HG03520 (cell line): ENCODE measurements around the gene CARD11.

ENCODE experiments used
- ATAC-seq: cut with Tn5 transposase; IDR thresholded peaks from one replicate; pipeline ENCODE4 v1.9.1; 2021; ENCODE audit warnings: mild to moderate bottlenecking, moderate library complexity; ENCODE audit not compliant: unreplicated experiment

CARD11 gene

DNA sequence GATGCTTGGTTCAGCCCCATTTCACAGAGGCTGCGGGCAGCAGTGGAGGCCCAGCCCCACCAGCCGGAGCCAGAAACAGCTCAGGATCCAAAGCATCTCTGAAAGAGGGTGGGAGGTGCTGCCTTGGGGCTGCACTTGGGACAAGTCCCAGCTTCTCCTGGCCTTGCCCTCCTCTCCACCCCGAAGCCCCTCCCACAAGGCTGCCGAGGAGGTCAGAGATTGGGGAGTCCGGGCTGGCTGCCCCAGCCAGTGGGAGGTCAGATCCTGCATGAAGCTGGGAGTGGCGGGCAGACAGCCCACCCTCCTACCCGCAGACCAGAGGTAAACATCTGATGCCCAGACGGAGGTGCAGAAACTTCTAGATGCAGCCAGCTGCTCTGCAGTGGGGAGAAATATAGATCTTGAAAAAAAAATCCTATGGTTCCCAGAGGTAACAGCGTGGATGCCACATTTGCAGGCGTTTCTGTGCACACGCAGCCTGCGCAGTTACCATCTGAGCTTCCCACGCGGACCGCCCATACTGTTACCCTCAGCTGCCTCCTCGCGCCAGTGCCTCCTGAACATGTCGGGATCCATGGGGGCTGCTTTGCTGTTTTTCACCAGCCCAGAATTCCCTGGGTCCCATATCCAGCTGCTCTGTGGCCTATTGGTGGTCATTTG lies 162.7 kb downstream of the CARD11 start:
- no peak for ATAC-seq

DNA sequence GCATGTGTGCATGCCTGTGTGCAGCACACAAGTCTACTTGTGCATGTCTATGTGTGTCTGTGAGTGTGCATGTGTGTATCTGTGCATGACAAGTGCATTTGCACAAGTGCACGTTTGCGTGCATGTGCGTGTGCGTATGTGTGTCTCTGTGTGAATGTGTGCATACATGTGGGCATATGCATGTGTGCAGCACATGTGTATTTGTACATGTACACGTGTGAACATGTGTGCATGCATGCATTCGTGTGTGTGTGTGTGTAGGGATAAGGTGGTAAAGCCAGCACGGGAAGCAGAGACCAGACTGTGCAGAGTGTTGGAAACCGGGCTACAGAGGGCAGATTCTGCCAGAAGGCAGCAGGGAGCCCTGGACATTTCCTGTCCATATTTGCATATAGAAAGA lies 163.6 kb downstream of the CARD11 start:
- no peak for ATAC-seq

DNA sequence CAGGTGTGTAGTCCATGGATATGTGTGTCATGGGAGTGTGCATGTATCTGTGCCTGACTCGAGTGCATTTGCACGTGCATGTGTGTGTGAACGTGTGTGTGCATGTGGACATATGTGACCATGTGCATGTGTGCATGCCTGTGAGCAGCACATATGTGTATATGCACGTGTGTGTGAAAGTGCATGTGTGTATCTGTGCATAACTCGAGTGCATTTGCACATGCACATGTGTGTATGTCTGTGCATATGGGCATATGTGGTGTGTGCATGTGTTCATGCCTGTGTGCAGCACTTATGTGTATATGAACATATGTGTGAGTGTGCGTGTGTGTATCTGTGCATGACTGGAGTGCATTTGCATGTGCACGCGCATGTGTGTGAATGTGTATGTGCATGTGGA lies 164.3 kb downstream of the CARD11 start:
- no peak for ATAC-seq

DNA sequence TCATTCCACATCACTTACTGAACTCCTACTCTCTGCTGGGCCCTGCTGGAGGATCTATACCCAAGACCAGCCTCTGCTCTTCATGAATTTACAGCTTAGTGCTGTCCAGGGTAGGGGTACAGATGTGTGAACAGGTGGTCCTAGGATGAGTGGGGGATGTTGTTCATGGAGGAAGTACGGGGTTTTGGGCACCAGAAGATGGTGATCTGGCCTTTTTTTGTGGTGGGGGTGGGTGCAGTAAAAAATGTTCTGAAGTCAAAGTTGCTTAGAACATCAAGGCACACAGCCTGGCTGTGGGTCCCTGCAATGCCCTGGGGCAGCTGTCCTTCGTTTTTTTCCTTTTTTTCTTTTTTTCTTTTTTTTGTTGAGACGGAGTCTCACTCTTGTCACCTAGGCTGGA lies 165.4 kb downstream of the CARD11 start:
- ATAC-seq: no peak

DNA sequence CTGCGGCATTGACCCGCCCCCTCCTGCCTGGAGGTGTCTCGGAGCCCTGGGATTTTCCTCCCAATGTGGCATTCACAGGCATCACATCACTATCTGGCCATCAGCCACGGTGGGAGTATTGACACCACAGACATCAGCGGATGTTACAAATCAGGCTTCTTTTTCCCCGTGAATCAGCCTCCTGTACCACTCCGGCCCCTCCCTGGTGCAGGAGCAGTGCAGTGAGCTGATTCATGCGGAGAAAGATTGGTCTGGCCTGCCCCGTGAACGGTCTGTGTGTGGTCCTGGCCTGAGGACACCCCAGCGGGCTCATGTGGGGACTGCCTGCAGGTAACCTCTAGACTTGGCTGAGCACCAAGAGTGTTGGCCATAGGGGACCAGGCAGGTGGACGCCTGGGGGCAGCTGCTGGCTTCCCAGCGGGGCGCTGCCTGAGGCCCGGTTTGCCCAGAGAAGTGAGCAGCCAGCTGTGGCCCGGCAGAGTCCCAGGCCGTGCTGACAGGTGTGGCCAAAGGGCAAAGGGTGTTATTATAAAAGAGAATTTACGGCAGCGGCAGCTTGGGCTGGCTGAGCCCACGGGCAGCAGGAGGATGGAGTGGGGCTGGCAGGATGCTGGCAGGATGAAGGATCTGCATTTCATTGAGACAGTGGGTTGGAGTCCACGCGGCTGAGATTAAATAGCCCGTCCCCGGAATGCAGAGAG lies 167.5 kb downstream of the CARD11 start:
- ATAC-seq: no peak

DNA sequence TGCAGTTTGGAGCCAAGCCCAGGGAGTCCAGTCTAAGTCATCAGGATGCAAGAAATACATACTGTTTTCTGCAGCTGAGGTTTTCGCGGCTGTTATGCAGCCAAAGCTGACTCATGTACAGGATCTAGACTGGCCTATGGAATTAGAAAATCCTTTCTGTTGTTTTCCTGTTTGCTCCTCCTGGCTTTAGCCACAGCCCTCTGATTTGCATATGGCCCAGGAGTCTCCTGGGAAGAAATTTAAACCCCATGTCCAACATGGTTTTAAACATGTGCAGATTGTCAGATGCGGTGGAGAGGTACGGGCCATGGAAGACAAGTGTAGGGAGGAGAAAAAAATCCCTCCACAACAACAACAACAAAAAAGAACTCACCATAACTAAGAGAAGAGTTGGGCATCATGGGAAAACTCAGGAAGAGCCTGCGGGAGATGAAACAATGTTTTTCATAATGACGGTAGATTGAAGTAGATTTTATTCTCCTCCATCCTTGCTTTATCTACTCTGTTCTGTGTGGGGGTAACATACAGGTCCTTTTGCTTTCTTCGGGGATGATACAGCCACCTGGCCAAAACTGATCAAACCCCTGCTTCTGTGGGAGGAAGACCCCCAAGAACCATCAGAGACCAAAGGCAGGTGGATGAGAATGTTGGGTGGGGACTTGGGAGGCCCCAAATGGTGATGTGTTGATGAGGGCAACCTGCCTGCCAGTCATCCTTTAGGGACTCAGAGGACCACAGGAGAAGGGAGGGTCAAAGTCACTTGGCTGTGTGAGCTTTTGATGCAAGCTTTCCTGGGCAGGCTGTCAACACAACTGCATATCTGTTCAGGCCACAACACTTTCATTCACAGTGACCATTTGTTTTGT lies 169.7 kb downstream of the CARD11 start:
- ATAC-seq: no peak

DNA sequence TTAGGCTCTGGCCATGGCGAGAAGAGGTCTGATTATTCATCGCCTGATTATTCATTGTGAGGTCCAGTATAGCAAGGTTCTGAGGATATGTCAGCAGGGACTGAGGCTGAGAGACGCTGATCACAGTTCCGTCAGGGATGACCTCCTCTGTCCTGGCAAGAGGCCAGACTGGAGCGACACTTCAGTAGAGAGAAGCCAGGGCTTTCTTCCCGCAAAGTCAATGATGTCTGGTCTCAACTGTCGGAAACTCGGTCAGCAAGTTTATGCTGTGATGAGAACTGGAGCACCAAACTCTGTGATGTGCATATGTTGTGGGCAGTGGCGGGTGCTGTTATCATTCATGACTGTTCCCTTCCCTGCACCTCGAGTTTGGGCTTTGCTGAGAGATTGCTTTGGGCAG lies 170.5 kb downstream of the CARD11 start:
- ATAC-seq: no peak

DNA sequence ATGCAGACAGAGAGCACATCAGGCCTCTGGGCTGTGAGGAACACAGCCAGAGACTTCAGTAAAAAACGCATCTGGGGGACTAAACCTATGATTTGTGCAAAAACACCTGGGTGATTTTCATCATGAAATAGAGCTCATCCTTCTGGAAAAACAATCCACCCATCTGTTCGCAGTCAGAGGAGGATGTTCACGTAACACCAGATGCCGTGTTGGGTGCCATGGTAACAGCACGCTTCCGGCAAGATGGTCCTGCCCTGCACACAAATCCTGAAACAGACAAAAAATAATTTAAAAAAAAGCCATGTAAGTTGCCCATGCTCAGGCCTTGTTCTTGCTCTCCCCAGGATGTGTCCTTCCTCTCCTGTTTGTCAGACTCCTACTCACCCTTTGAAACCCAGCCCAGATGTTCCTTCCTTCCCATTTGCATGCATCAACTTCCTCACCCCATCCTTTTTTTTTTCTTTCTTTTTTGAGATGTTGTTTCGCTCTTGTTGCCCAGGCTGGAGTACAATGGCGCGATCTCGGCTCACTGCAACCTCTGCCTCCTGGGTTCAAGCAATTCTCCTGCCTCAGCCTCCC lies 171.3 kb downstream of the CARD11 start:
- ATAC-seq: no peak

DNA sequence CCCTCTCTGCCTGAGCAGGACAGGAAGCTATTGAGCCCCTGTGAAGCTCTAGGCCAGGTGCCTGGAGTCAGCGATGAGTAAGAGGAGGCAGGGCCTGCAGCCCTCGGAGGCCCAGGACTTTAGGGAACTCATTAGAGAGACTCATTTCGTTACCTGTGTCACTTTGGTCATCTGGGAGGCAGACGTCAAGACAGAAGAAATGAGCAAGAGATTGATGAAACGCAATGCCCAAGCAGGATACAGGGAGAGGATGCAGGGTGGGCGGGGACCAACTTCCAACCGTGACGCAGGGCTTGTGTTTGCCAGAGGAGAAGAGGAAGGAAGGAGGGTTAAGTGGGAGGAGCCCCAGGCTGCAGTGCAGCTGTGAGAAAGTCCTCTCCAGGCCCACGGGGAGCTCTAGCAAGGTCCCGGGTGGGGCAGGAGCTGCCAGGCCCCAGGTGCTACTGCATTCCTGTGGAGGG lies 173.2 kb downstream of the CARD11 start:
- ATAC-seq: no peak

DNA sequence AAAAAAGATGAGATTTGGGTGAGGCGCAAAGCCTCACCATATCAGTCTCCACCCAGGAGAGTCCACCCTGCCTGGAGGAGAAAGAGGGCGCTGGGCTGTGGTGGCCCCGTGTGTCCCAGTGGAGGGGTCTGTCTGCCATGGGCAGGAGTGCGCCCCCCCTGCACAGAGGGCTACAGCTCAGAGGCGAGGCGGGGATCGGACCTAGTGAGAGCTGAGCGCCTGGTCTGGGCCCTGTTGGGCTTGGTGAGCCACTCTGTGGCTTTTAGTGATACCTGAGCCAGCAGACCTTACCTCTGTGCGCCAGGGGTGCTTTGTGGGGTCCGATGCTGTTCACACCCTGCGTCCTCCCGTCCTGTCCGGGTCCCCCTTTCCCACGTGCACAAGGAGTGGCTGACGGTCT lies 173.7 kb downstream of the CARD11 start:
- ATAC-seq: no peak

DNA sequence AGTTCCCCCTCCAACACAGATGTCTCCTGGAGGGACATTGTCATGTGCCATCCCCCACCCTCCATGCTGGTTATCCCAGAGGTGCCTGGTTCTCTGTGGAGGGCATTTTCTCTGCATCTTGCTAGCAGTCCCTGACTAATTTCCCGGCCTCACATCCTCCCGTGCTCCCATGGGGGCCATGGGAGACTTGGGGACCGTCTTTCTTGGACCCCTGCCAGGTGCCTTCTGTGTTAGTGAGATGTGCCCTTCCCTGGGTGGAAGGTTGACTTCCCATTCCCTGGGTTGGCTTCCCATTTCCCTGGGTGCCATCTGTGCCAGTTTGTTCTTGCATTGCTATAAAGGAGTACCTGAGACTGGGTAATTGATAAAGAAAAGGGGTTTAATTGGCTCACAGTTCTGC lies 177.1 kb downstream of the CARD11 start:
- ATAC-seq: no peak

DNA sequence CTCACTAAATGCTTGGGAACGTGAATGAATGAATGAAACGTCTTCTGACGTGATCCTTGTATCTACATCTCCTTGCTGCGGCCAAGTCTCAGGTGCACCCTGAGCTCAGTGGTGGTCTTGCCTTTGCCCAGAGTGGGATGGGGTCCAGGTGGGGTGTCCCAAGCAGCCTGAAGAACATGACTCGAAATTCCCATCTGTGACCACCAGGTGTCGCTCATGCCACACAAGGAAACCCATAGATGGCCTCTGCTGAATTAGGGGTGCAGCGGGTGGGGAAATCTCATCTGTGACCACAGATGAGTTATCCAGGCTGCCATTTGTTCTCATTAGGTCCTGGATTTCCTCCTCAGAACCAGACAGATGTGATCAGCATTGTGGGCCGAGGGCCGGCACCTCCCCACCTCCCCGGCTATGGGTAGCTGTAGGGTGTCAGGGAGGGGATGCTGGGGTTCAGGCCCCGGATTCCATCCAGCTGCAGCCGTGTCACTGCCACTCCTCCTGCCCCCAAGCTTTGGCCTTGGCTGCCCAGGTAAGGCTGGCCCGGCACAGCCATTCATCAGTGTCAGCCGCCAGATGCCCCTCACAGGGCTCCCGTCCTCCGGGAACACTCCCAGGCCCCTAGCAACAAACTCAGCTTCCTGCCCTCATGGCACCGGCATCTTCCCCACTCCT lies 178.5 kb downstream of the CARD11 start:
- ATAC-seq: no peak

DNA sequence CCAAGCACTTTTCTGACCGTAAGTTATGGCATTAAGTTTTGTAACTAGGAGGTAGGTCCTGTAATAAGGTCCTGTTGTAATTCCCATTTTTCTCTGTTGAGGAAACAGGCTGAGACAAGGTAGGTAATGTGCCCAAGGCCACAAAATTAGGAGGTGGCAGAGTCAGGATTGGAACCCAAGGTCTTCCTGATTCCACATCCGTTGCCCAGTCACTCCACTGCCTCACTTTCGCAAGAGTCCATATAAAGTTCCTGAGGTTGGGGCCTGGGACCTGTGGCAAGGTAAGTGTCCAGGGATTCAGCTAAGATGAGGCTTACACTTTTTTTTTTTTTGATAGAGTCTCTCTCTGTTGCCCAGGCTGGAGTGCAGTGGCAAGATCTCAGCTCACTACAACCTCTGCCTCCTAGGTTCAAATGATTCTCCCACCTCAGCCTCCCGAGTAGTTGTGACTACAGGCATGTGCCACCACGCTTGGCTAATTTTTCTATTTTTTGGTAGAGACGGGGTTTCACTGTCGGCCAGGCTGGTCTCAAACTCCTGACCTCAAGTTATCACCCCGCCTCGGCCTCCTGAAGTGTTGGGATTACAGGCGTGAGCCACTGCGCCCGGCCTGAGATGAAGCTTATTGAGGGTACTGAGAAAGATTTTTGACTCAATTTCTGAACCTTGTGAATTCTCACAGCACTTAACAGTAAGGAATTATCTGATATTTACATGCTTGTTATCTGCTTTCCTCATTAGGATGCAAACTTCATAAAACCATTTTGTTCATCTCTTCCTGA lies 179.3 kb downstream of the CARD11 start:
- no peak for ATAC-seq

DNA sequence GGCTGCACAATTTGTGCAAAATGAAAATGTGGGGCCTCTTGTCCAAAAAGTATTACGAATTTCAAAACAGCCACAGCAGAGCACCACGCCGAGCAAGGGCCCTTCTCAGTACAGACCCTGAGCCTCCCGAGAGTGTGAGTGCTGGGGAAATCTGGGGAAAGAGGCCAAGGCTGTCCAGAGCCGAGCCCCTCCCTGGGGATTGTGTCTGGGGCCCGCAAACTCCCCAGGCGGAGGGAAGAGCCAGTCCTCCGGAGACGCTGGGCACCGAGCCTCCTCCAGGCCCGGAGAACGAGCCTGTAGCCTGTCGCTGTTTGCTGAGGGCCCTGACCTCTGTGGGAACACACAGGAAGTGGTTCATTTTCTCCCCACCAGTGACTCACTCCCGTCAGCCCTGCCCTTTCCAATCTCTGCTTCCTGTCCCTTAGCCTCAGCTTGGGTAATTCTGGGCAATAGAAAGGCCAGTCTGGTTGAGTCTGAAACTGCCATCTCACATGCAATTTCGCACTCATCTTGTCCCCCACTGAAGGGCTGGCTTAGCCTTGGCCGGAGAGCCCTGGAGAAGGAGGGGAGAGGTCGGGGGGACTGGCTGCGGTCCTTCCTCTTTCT lies 180.1 kb downstream of the CARD11 start:
- peak; percentile 94 for ATAC-seq

DNA sequence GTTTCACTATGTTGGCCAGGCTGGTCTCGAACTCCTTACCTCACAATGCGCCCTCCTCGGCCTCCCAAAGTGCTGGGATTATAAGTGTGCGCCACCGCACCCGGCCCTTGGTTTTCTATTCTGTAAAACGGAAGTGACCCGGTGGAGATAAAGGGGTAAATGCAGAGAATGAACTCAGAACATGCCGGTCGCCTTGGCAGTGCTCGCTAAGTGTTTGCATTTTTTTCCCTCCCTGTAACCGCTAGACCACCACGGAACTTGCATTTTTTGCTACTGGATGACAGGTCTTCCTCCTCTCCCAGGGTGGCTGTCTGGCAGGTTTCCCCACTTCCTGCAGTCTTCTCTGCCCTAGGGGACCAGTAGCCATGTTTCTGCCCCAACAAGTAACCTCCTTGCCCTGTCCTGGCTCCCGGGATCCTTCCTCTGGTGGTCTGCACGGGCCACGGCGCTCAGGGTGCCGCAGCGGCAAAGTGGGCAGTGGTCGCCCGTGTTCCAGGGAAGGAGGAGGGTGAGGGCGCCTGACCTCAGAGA lies 180.8 kb downstream of the CARD11 start:
- no peak for ATAC-seq

DNA sequence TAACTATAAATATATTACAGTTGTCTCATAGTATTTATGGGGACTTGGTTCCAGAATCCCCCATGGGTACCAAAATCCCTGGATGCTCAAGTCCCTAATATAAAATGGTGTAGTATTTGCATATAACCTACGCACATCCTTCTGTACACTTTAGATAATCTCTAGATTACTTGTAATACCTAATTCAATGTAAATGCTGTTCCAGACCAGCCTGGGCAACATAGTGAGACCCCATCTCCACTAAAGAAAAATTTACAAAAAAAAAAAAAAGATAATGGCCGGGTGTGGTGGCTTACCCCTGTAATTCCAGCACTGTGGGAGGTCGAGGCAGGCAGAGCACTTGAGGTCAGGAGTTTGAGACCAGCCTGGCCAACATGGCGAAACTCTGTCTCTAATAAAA lies 182.2 kb downstream of the CARD11 start:
- no peak for ATAC-seq

DNA sequence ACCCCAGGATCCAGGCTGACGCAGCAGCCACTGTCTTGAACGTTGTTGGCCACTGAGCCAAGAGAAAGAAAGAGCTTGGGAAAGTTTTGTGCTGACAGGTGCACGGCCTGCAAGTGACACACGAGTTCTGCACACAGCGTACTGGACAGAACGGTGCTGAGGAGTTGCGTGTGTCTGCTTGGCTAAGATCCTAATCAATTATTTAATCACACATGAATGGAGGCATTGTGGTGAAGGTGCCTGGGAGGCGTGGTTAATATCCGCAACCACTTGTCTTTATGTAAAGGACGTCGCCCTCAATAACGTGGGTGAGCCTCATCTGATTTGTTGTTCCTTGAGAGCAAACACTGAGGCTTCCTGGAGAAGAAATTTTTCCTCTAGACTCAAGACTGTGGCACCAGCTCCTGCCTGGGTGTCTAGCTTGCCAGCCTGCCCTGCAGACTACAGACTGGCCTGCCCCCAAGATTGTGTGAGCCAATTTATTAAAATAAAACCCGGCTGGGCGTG lies 183.0 kb downstream of the CARD11 start:
- ATAC-seq: no peak

DNA sequence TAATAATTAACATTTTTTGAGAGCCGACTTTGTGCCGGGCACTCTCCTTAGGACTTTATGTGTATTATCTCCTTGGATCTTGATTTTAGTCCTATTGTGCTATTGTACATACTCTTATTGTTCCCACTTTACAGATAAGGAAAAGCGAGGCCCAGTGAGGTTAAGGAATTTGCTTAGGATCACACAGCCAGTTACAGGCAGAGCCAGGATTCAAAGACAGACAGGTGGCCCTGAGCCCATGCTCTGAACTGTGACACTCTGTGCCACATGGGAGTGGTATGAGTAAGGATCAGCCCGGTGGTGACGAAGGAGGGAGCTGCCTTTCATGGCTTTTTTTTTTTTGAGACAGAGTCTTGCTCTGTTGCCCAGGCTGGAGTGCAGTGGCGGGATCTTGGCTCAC lies 183.7 kb downstream of the CARD11 start:
- ATAC-seq: no peak

DNA sequence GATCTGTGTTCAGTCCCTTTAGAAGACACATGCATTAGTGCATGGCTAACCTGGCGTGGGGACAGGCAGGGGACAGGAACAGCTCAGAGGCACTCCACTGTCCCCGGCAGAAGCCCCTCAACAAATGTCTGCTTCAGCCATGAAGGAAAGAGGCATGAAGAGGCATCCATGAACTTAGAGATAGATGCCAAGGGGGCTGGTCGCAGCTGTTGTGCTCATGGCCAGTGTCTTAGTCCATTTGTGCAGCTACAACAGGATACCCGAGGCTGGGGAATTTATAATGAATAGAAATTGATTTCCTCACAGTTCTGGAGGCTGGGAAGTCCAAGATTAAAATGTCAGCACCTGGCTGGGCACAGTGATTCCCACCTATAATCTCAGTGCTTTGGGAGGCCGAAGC lies 185.0 kb downstream of the CARD11 start:
- no peak for ATAC-seq
